HepG2 (cell line): ENCODE data around the gene TP73. TPM values are rescaled to one million over a fixed set of nuclear protein-coding genes. Genes with fewer than 3 reads are reported as not detected.

Experiments used
- ATAC-seq: fragments of 200-7000 bp; cut with Tn5 transposase; 3 replicates; pipeline ENCODE4 v1.9.1; 2020; ENCODE audit warnings: mild to moderate bottlenecking, moderate library complexity
- BruUV-seq: library from RNA; stranded (reverse); fragments of 400-500 nt; replicated peaks from 2 replicates; lab custom pipeline; 2021; lab: Mats Ljungman, UMichigan
- CTCF ChIA-PET: fragments of 300-600 bp; formaldehyde crosslinking; extraction: SDS; loops from one replicate; lab custom pipeline; 2021; ENCODE audit warnings: low total read pairs, inconsistent platforms, low intra/inter-chr PET ratio; lab: Yijun Ruan, JAX
- POLR2A ChIA-PET: fragments of 350-600 bp; sonication (Branson Sonifier 250); formaldehyde crosslinking; loops from one replicate; lab custom pipeline; 2020; ENCODE audit warnings: antibody characterized with exemption, inconsistent platforms; lab: Yijun Ruan, JAX
- DNase-seq: peaks from one replicate; pipeline ENCODE4 v3.0.0-alpha.2; 2015; ENCODE audit warnings: low spot score
- FAIRE-seq: peaks from 3 replicates; lab custom pipeline; 2011; peaks lifted over from hg19 to GRCh38; lab: Jason Lieb, UNC
- H2AFZ ChIP-seq: one replicate; pipeline ENCODE4 v1.6.1; 2011; ENCODE audit warnings: low read length, inconsistent platforms
- H3K27ac ChIP-seq: fragments of 300-600 bp; 3 replicates; pipeline ENCODE4 v1.8.0; 2011; ENCODE audit warnings: mixed run types, mild to moderate bottlenecking, mixed read lengths, low read length, inconsistent platforms; ENCODE audit not compliant: insufficient read depth; ENCODE audit errors: extremely low read length
- H3K27me3 ChIP-seq, 2 experiments: fragments of 200-600 bp in 1 of 2; 2 replicates in 1 of 2; 3 replicates in 1 of 2; pipeline versions ENCODE4 v1.6.0 to v1.8.0; 2011; ENCODE audit warnings: low read length in 2 of 2, mild to moderate bottlenecking in 2 of 2, moderate library complexity in 2 of 2, inconsistent platforms in 1 of 2; ENCODE audit not compliant: insufficient read depth in 2 of 2, control insufficient read depth in 1 of 2
- H3K36me3 ChIP-seq, 2 experiments: fragments of 200-600 bp in 1 of 2; replicated peaks in 1 of 2; 2 replicates in 1 of 2; 3 replicates in 1 of 2; pipeline versions ENCODE4 v1.5.1 to v1.8.0; 2011; ENCODE audit warnings: low read length in 2 of 2, inconsistent platforms in 1 of 2; ENCODE audit not compliant: insufficient read depth in 2 of 2, control insufficient read depth in 1 of 2
- H3K4me1 ChIP-seq: 2 replicates; pipeline ENCODE4 v1.5.1; 2012; ENCODE audit warnings: low read length, inconsistent platforms; ENCODE audit not compliant: insufficient read depth
- H3K4me2 ChIP-seq: 2 replicates; pipeline ENCODE4 v1.6.0; 2011; ENCODE audit warnings: low read depth, low read length, inconsistent platforms
- H3K4me3 ChIP-seq, 3 experiments: fragments of 200-600 bp in 1 of 3; sonication (generic), shearing (Covaris generic) in 1 of 3; replicated peaks in 1 of 3; 2 replicates each; pipeline ENCODE4 v1.5.1; 2011 to 2016; ENCODE audit warnings: low read length in 3 of 3, inconsistent platforms in 2 of 3, low read depth in 2 of 3, mild to moderate bottlenecking in 2 of 3, control low read depth in 1 of 3, mixed read lengths in 1 of 3; ENCODE audit not compliant: insufficient read depth in 1 of 3
- H3K79me2 ChIP-seq: one replicate; pipeline ENCODE4 v1.6.1; 2011; ENCODE audit warnings: low read length, inconsistent platforms; ENCODE audit not compliant: insufficient read depth
- H3K9ac ChIP-seq: 2 replicates; pipeline ENCODE4 v1.6.0; 2011; ENCODE audit warnings: mild to moderate bottlenecking, low read depth, low read length, inconsistent platforms; ENCODE audit not compliant: insufficient read depth
- H3K9me3 ChIP-seq: 2 replicates; pipeline ENCODE4 v1.5.1; 2012; ENCODE audit warnings: mild to moderate bottlenecking, low read length
- H4K20me1 ChIP-seq: 2 replicates; pipeline ENCODE4 v1.6.0; 2011; ENCODE audit warnings: inconsistent platforms, mild to moderate bottlenecking, low read length, moderate library complexity; ENCODE audit not compliant: insufficient read depth
- ATF7 ChIP-seq, 2 experiments: fragments of 450-650 bp in 1 of 2; sonication (generic) in 1 of 2; formaldehyde crosslinking in 1 of 2; IDR thresholded peaks; 2 replicates each; pipeline versions ENCODE4 v1.4.0 to v1.6.1; 2016 to 2020; ENCODE audit warnings: antibody characterized with exemption in 1 of 2, mild to moderate bottlenecking in 1 of 2, missing genetic modification reagents in 1 of 2
- CREB1 ChIP-seq, 2 experiments: fragments of 450-650 bp in 1 of 2; IDR thresholded peaks; 2 replicates each; pipeline ENCODE4 v1.6.1; 2016 to 2017; ENCODE audit warnings: control low read depth in 1 of 2, mild to moderate bottlenecking in 1 of 2, missing compliant biosample characterization in 1 of 2, missing genetic modification characterization in 1 of 2
- PTBP1 ChIP-seq: fragments of 200-400 bp; formaldehyde crosslinking; IDR thresholded peaks from 2 replicates; pipeline ENCODE4 v1.6.1; 2018; ENCODE audit warnings: low read length, low read depth; ENCODE audit not compliant: poor library complexity, severe bottlenecking
- SOX6 ChIP-seq, 2 experiments: fragments of 450-650 bp in 1 of 2; sonication (generic) in 1 of 2; formaldehyde crosslinking in 1 of 2; IDR thresholded peaks; 2 replicates each; pipeline versions ENCODE4 v1.4.0 to v1.6.1; 2017 to 2020; ENCODE audit warnings: antibody characterized with exemption in 1 of 2, mild to moderate bottlenecking in 1 of 2, missing genetic modification reagents in 1 of 2
- YEATS2 ChIP-seq: sonication (generic); formaldehyde crosslinking; IDR thresholded peaks from 2 replicates; pipeline ENCODE4 v1.4.0; 2020; ENCODE audit warnings: missing genetic modification reagents, borderline replicate concordance
- ZFP1 ChIP-seq: IDR thresholded peaks from 2 replicates; pipeline ENCODE4 v1.6.1; 2016
- ZNF30 ChIP-seq: sonication (generic); formaldehyde crosslinking; IDR thresholded peaks from 2 replicates; pipeline ENCODE4 v1.5.0; 2020; ENCODE audit warnings: mild to moderate bottlenecking, missing genetic modification reagents
- WGBS: methylation state at CpG from one replicate; pipeline ENCODE4 v1.1.6; 2017; ENCODE audit warnings: low lambda C conversion rate; 5-methylcytosine and 5-hydroxymethylcytosine counted together
- in situ Hi-C: cut with HindIII; loops from 2 replicates; pipeline ENCODE4 v1.10.0; 2017; ENCODE audit warnings: low pct_unique_long_range_greater_than_20kb; ENCODE audit not compliant: extremely low pct_ligation_motif_present
- intact Hi-C: fragments of 100-400 bp; cut with micrococcal nuclease; formaldehyde crosslinking; loops from one replicate; pipeline ENCODE4 v1.10.0; 2022; ENCODE audit not compliant: unreplicated experiment
- polyA plus RNA-seq, 8 experiments: library from polyadenylated mRNA; depleted of rRNA in 3 of 8; stranded (reverse) in 7 of 8; unstranded in 1 of 8; fragments of >200 nt; fragmentation: Illumina TruSeq in 4 of 8; extraction: Trizol in 4 of 8; gene quantifications; 2 replicates each; pipeline versions ENCODE4 v1.2.1 to v1.2.3, GENCODE V29; 2011 to 2016; ENCODE audit warnings: low read depth in 4 of 8, missing spikeins in 1 of 8, mixed read lengths in 1 of 8; ENCODE audit not compliant: insufficient read depth in 1 of 8
- total RNA-seq, 5 experiments: library from RNA; depleted of rRNA; stranded (reverse); fragments of >200 nt; fragmentation: Illumina TruSeq; extraction: Trizol; gene quantifications; 2 replicates each; pipeline ENCODE4 v1.2.3, GENCODE V29; 2016; ENCODE audit warnings: low read depth in 1 of 5

TP73 gene
- total and polyA plus RNA-seq, 2 of the 13 experiments (the other 11 are each of a cell fraction or from before 2014, with no cell fraction given) = 0.49 to 1.1 TPM

DNA sequence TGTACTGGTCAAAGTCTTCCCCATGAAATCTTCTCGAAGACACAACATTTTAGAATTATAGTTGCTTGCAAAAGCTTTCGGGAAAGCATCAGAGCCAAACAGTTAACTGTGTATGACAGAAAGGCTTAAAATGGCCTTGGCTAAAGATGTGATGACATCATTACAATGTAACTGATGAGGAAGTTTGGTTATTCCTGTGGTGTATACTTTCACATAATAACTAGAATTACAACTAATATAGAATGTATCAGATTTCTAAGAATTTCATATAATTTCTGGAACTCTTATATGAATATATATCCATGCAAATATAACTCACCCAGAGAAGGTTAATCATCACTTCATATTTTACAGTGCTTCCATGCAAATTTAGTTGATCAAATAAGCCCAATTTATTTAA lies 8.4 kb downstream of the TP73 start:
- H3K27me3 ChIP-seq = no peaks in the 10 kb centered on the region
- CTCF ChIA-PET = no interaction called here
- 80% methylated on average over 2 of the region's 2 CpGs for WGBS
- no peak overlapping the region for H2AFZ ChIP-seq
- ATAC-seq (no peak), FAIRE-seq (no peak), DNase-seq (no peak)
- no peaks in the 10 kb centered on the region for H3K79me2 ChIP-seq
- H3K27ac ChIP-seq = no peak overlapping the region
- H3K4me1 ChIP-seq = peaks cover 2% of the 10 kb centered on the region; the same call in 1 of the 2 replicates
- TF ChIP-seq ATF7 (IDR thresholded peaks at IDR 0.05) = peak; percentile 90
- TF ChIP-seq ATF7 (CRISPR knock-in tag; IDR thresholded peaks at IDR 0.05) = no peak
- no peak for TF ChIP-seq SOX6 (IDR thresholded peaks at IDR 0.05)
- TF ChIP-seq SOX6 (CRISPR knock-in tag; IDR thresholded peaks at IDR 0.05) = no peak
- 0 out of 2 replicates have a peak, but pooled peaks have one; percentile 39 for TF ChIP-seq CREB1 (IDR thresholded peaks at IDR 0.05)
- no peak for TF ChIP-seq CREB1 (CRISPR knock-in tag; IDR thresholded peaks at IDR 0.05)
- no peak overlapping the region for H3K4me2 ChIP-seq
- no peaks in the 10 kb centered on the region for H3K9me3 ChIP-seq
- no peak overlapping the region for H3K4me3 ChIP-seq
- in situ Hi-C loops (no loop called here), intact Hi-C loops (no loop called here)
- no peaks in the 10 kb centered on the region for H3K36me3 ChIP-seq
- H3K9ac ChIP-seq = no peak overlapping the region
- POLR2A ChIA-PET = no interaction called here
- H4K20me1 ChIP-seq = no peaks in the 10 kb centered on the region
- no TSS peak for BruUV-seq

DNA sequence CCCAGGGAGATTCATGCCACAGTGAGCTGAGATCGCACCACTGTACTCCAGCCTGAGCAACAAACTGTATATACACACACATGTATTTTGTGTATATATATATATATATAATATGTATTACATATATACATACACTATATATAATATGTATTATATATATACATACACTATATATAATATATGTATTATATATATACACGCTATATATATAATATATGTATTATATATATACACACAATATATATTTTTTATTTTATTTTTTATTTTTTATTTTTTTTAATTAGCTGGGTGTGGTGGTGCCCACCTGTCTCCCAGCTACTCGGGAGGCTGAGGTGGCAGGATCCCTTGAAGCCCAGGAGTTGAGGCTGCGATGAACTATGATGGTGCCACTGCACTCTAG lies 9.3 kb downstream of the TP73 start:
- H3K4me1 ChIP-seq = peaks cover 11% of the 10 kb centered on the region
- H3K79me2 ChIP-seq = no peaks in the 10 kb centered on the region
- H3K27me3 ChIP-seq = no peaks in the 10 kb centered on the region
- no peaks in the 10 kb centered on the region for H4K20me1 ChIP-seq
- no TSS peak for BruUV-seq
- ChIA-PET CTCF (no interaction called here), POLR2A (interaction anchor here (1.3 kb wide), 1 partner anchor 9 kb away, joined by 3 read pairs; the partner anchor contains the start of gene TP73)
- ATAC-seq = no peak
- H3K4me2 ChIP-seq = no peak overlapping the region
- no peaks in the 10 kb centered on the region for H3K9me3 ChIP-seq
- in situ Hi-C loops = no loop called here
- WGBS = 94% methylated on average over 4 of the region's 4 CpGs
- intact Hi-C loops = no loop called here
- no peak overlapping the region for H3K27ac ChIP-seq
- no peak overlapping the region for H3K9ac ChIP-seq
- TF ChIP-seq ZNF30 (CRISPR knock-in tag) (no peak), YEATS2 (no peak), PTBP1 (no peak), ZFP1 (CRISPR knock-in tag) (no peak)
- no peak for DNase-seq
- no peak for FAIRE-seq
- no peak overlapping the region for H2AFZ ChIP-seq
- no peaks in the 10 kb centered on the region for H3K36me3 ChIP-seq
- no peak overlapping the region for H3K4me3 ChIP-seq
